ENCODE measurements around the gene SLC9A8. TPM values are rescaled to one million over a fixed set of nuclear protein-coding genes. Genes with fewer than 3 reads are reported as not detected.
A peak's percentile ranks its signal among the peaks of the same experiment; 100 is the strongest.

Gene SLC9A8
- total and polyA plus RNA-seq, 2 experiments from 2014 or later = 4.2 to 5.0 TPM

DNA sequence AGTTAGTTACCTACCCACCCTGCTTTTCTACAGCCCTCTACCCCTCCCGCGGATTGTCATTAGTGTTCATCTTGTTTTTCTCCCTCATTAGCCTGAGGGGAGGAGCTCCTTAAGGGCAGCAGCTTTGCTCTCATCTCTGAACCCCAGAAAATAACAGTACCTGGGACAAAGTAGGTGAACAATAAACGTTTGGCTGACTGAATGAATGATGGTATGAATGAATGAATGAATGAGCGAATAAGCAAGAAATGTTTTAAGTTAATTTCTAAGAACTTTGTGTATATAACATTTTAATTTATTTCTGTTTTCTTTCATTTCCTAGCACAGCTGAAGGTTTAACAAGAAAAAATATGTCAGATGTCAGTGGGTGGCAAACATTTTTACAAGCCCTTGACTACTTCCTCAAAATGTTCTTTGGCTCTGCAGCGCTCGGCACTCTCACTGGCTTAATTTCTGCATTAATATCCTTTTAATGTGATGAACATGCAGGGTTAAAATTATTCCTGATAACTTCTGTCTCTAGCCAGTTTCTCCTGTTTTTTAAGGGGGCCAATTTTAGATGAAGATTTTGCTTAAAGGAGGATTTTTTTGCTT lies 50.1 kb downstream of the SLC9A8 start:
- H3K4me3 ChIP-seq = no peak overlapping the region
- in situ Hi-C loops (cut with MboI) = no loop called here
- no peak for DNase-seq

DNA sequence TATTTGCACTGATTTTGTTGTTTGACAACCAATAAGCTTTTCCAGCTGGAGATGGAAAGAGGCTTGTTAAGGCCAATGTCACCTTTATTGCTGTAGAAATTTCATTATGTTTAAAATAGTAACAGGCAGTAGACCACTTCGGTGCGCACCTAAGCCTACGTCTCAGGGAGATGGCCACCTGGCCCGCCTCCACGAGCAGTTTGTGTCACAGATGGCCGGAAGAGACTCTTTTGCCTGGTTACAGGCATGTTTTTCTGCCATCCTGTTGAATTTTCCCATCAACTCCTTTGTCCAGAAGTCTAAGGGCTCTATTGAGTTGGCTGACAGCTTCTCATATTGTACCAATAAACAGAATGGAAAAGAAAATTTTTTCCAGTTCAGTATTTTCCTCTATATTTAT lies 51.0 kb downstream of the SLC9A8 start:
- no peak overlapping the region for H3K27ac ChIP-seq
- WGBS, 2 experiments (ENCODE audit: low coverage in 1 of 2, low lambda C conversion rate in 2 of 2, missing lambda C conversion rate in 2 of 2) = 88 to 91% methylated on average over 6 of the region's 6 CpGs
- H2AFZ ChIP-seq = no peak overlapping the region
- in situ Hi-C loops (cut with MboI) = no loop called here
- no peaks in the 10 kb centered on the region for H3K9me2 ChIP-seq (ENCODE audit: insufficient read depth)
- H3F3A ChIP-seq (ENCODE audit: insufficient read depth) = peaks cover 25% of the 10 kb centered on the region
- no peaks in the 10 kb centered on the region for H3K27me3 ChIP-seq (replicated peaks; ENCODE audit: insufficient read depth)
- no peaks in the 10 kb centered on the region for H4K20me1 ChIP-seq (ENCODE audit: insufficient read depth)
- no peak overlapping the region for H3K4me2 ChIP-seq (ENCODE audit: unreplicated experiment)
- H3K9me3 ChIP-seq (ENCODE audit: low read depth) = no peaks in the 10 kb centered on the region
- no peak for DNase-seq
- H3K4me3 ChIP-seq = no peak overlapping the region
- TF ChIP-seq EZH2 (IDR thresholded peaks at IDR 0.05; ENCODE audit: insufficient read depth, poor library complexity, severe bottlenecking) (no peak), EZH2phosphoT487 (IDR thresholded peaks at IDR 0.05; ENCODE audit: insufficient read depth, low read depth) (no peak)
- peaks cover 26% of the 10 kb centered on the region for H3K4me1 ChIP-seq (ENCODE audit: insufficient read depth)
- H3K79me2 ChIP-seq (ENCODE audit: insufficient read depth) = no peaks in the 10 kb centered on the region
- H3K9ac ChIP-seq = no peak overlapping the region
- no peaks in the 10 kb centered on the region for H3K36me3 ChIP-seq (ENCODE audit: low read depth)

More for the DNA sequence above, 50.1 kb downstream of the SLC9A8 start:
- no peaks in the 10 kb centered on the region for H3K36me3 ChIP-seq (ENCODE audit: low read depth)
- peaks cover 26% of the 10 kb centered on the region for H3K4me1 ChIP-seq (ENCODE audit: insufficient read depth)
- no peaks in the 10 kb centered on the region for H3K79me2 ChIP-seq (ENCODE audit: insufficient read depth)
- no peak overlapping the region for H3K4me2 ChIP-seq (ENCODE audit: unreplicated experiment)
- H3K9me2 ChIP-seq (ENCODE audit: insufficient read depth) = no peaks in the 10 kb centered on the region
- H2AFZ ChIP-seq = no peak overlapping the region
- H3K27me3 ChIP-seq (replicated peaks; ENCODE audit: insufficient read depth) = no peaks in the 10 kb centered on the region
- no peaks in the 10 kb centered on the region for H4K20me1 ChIP-seq (ENCODE audit: insufficient read depth)
- H3K9me3 ChIP-seq (ENCODE audit: low read depth) = no peaks in the 10 kb centered on the region
- H3F3A ChIP-seq (ENCODE audit: insufficient read depth) = peaks cover 25% of the 10 kb centered on the region
- WGBS, 2 experiments (ENCODE audit: low coverage in 1 of 2, low lambda C conversion rate in 2 of 2, missing lambda C conversion rate in 2 of 2) = 87 to 89% methylated on average over 6 of the region's 6 CpGs
- no peak overlapping the region for H3K27ac ChIP-seq
- H3K9ac ChIP-seq = no peak overlapping the region
- TF ChIP-seq EZH2phosphoT487 (IDR thresholded peaks at IDR 0.05; ENCODE audit: insufficient read depth, low read depth) (no peak), EZH2 (IDR thresholded peaks at IDR 0.05; ENCODE audit: insufficient read depth, poor library complexity, severe bottlenecking) (no peak)

DNA sequence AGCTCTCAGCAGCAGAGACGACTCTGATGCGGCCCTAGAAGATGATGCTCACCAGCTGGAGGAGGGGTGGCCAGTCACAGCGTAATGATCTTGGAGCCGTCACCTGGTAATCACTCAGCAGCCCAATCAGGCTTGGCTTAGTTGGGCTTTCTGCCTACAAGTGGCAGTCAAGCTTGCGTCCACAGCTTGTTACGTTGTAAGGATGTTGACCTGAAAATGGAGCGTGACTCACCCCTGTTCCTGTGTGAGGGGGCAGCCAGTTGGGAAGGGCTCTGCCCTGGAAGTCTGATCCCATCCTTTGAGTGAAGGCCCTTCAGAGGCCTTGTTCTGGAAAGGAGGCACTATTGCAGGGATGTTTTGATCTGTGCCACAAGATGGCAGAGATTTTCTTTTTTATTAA lies 52.9 kb downstream of the SLC9A8 start:
- WGBS, 2 experiments (ENCODE audit: low coverage in 1 of 2, low lambda C conversion rate in 2 of 2, missing lambda C conversion rate in 2 of 2) = 66 to 70% methylated on average over 7 of the region's 7 CpGs
- Histone ChIP-seq H3K9me2 (ENCODE audit: insufficient read depth) (no peaks in the 10 kb centered on the region), H3K9ac (peak overlapping the region; percentile 72), H3K36me3 (ENCODE audit: low read depth) (no peaks in the 10 kb centered on the region), H3K79me2 (ENCODE audit: insufficient read depth) (no peaks in the 10 kb centered on the region), H4K20me1 (ENCODE audit: insufficient read depth) (no peaks in the 10 kb centered on the region), H3F3A (ENCODE audit: insufficient read depth) (peaks cover 25% of the 10 kb centered on the region), H3K27me3 (replicated peaks; ENCODE audit: insufficient read depth) (no peaks in the 10 kb centered on the region), H3K4me3 (peak overlapping the region; percentile 40; the same call in 1 of the 2 replicates), H3K27ac (peak overlapping the region; percentile 90), H3K9me3 (ENCODE audit: low read depth) (no peaks in the 10 kb centered on the region), H2AFZ (peak overlapping the region; percentile 42), H3K4me2 (ENCODE audit: unreplicated experiment) (peak overlapping the region; percentile 58), H3K4me1 (ENCODE audit: insufficient read depth) (peaks cover 26% of the 10 kb centered on the region)
- TF ChIP-seq EZH2 (IDR thresholded peaks at IDR 0.05; ENCODE audit: insufficient read depth, poor library complexity, severe bottlenecking) (no peak), EZH2phosphoT487 (IDR thresholded peaks at IDR 0.05; ENCODE audit: insufficient read depth, low read depth) (no peak)
- peak; percentile 74 for DNase-seq
- in situ Hi-C loops (cut with MboI) = no loop called here

DNA sequence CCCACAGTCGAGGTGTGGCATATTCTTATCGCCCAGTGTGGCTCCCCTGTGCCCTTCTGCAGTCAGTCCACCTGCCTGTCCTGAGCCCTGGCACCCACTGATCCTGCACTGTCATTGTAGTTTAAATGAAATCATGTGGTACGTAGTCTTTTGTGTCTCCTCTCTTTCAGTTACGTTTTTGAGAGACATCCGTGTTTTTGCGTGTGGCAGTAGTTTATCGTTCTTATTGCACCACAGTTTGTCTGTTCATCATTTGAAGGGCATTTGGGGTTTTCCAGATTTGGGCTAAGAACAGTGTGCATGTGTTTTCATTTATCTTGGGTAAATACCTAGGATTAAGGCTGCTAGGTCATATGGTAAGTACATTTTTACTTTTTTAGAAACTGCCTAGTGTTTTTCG lies 53.4 kb downstream of the SLC9A8 start:
- in situ Hi-C loops (cut with MboI) = no loop called here
- Histone ChIP-seq H3K27ac (peak overlapping the region; percentile 90), H4K20me1 (ENCODE audit: insufficient read depth) (no peaks in the 10 kb centered on the region), H3K4me1 (ENCODE audit: insufficient read depth) (peaks cover 26% of the 10 kb centered on the region), H3K9me2 (ENCODE audit: insufficient read depth) (no peaks in the 10 kb centered on the region), H3K9ac (peak overlapping the region; percentile 72), H2AFZ (peak overlapping the region; percentile 42), H3K36me3 (ENCODE audit: low read depth) (no peaks in the 10 kb centered on the region), H3K4me2 (ENCODE audit: unreplicated experiment) (peak overlapping the region; percentile 58), H3K27me3 (replicated peaks; ENCODE audit: insufficient read depth) (no peaks in the 10 kb centered on the region), H3F3A (ENCODE audit: insufficient read depth) (peaks cover 25% of the 10 kb centered on the region), H3K9me3 (ENCODE audit: low read depth) (no peaks in the 10 kb centered on the region), H3K79me2 (ENCODE audit: insufficient read depth) (no peaks in the 10 kb centered on the region), H3K4me3 (peak overlapping the region; percentile 40)
- WGBS, 2 experiments (ENCODE audit: low coverage in 1 of 2, low lambda C conversion rate in 2 of 2, missing lambda C conversion rate in 2 of 2) = 19 to 24% methylated on average over 8 of the region's 8 CpGs
- DNase-seq = peak; percentile 88
- no peak for TF ChIP-seq EZH2phosphoT487 (IDR thresholded peaks at IDR 0.05; ENCODE audit: insufficient read depth, low read depth)
- TF ChIP-seq EZH2 (IDR thresholded peaks at IDR 0.05; ENCODE audit: insufficient read depth, poor library complexity, severe bottlenecking) = no peak
